Measurements from ENCODE around the gene ZNF469. TPM values are rescaled to one million over a fixed set of nuclear protein-coding genes. Genes with fewer than 3 reads are reported as not detected.

The ZNF469 gene
- total RNA-seq, 2 donors from 2014 or later = 0.17 to 0.40 TPM

GRCh38 chr16:88374736-88375135 is 8.0 kb upstream of the ZNF469 start:
- no peak for DNase-seq
- no peak overlapping the region for H3K9ac ChIP-seq (ENCODE audit: low read depth in 2 of 2, low read length in 2 of 2)
- no peaks in the 10 kb centered on the region for H3K9me3 ChIP-seq
- H3K36me3 ChIP-seq = no peaks in the 10 kb centered on the region
- H3K4me1 ChIP-seq = no peaks in the 10 kb centered on the region
- no peaks in the 10 kb centered on the region for H3K27me3 ChIP-seq
- intact Hi-C loops (cut with DNase I) = no loop called here
- no peak overlapping the region for H3K4me3 ChIP-seq
- no peak for TF ChIP-seq CTCF (IDR thresholded peaks at IDR 0.05)
- no peak overlapping the region for H3K27ac ChIP-seq

- Histone ChIP-seq H3K27me3 (no peaks in the 10 kb centered on the region), H3K36me3 (no peaks in the 10 kb centered on the region), H3K27ac (no peak overlapping the region), H3K4me1 (no peaks in the 10 kb centered on the region), H3K9me3 (no peaks in the 10 kb centered on the region), H3K4me3 (no peak overlapping the region), H3K9ac (ENCODE audit: low read depth in 2 of 2, low read length in 2 of 2) (no peak overlapping the region)
- TF ChIP-seq CTCF (IDR thresholded peaks at IDR 0.05) = no peak
- intact Hi-C loops (cut with DNase I) = no loop called here
- no peak for DNase-seq
Observed at GRCh38 chr16:88375236-88375975, 7.4 kb upstream of the ZNF469 start.

- Histone ChIP-seq H3K4me3 (no peak overlapping the region), H3K9me3 (no peaks in the 10 kb centered on the region), H3K36me3 (no peaks in the 10 kb centered on the region), H3K4me1 (no peaks in the 10 kb centered on the region), H3K9ac (ENCODE audit: low read depth in 2 of 2, low read length in 2 of 2) (no peak overlapping the region), H3K27ac (no peak overlapping the region), H3K27me3 (no peaks in the 10 kb centered on the region)
- no peak for DNase-seq
- intact Hi-C loops (cut with DNase I) = no loop called here
- TF ChIP-seq CTCF (IDR thresholded peaks at IDR 0.05) = no peak
Observed at GRCh38 chr16:88375996-88376834, 6.5 kb upstream of the ZNF469 start.

- intact Hi-C loops (cut with DNase I) = no loop called here
- no peak overlapping the region for H3K9ac ChIP-seq (ENCODE audit: low read depth in 2 of 2, low read length in 2 of 2)
- H3K27me3 ChIP-seq = peaks cover 5% of the 10 kb centered on the region
- H3K4me3 ChIP-seq = no peak overlapping the region
- DNase-seq = no peak
- no peak for TF ChIP-seq CTCF (IDR thresholded peaks at IDR 0.05)
- H3K27ac ChIP-seq = no peak overlapping the region
- H3K36me3 ChIP-seq = no peaks in the 10 kb centered on the region
- H3K4me1 ChIP-seq = no peaks in the 10 kb centered on the region
- H3K9me3 ChIP-seq = no peaks in the 10 kb centered on the region
Observed at GRCh38 chr16:88376835-88377726, 5.7 kb upstream of the ZNF469 start.

- H3K27me3 ChIP-seq = peaks cover 12% of the 10 kb centered on the region
- H3K4me3 ChIP-seq = no peak overlapping the region
- DNase-seq = no peak
- no peaks in the 10 kb centered on the region for H3K4me1 ChIP-seq
- no peak overlapping the region for H3K9ac ChIP-seq (ENCODE audit: low read depth in 2 of 2, low read length in 2 of 2)
- H3K9me3 ChIP-seq = no peaks in the 10 kb centered on the region
- no peaks in the 10 kb centered on the region for H3K36me3 ChIP-seq
- no peak overlapping the region for H3K27ac ChIP-seq
- no peak for TF ChIP-seq CTCF (IDR thresholded peaks at IDR 0.05)
- intact Hi-C loops (cut with DNase I) = no loop called here
Observed at GRCh38 chr16:88377961-88378360, 4.8 kb upstream of the ZNF469 start.

Measured in colonic mucosa (tissue), 4 donors.